HepG2 (cell line): ENCODE measurements around the gene DIS3L2. TPM values are rescaled to one million over a fixed set of nuclear protein-coding genes. Genes with fewer than 3 reads are reported as not detected.

Experiments
- ATAC-seq: fragments of 200-7000 bp; cut with Tn5 transposase; 3 replicates; pipeline ENCODE4 v1.9.1; 2020; ENCODE audit warnings: mild to moderate bottlenecking, moderate library complexity
- BruUV-seq: library from RNA; stranded (reverse); fragments of 400-500 nt; replicated peaks from 2 replicates; lab custom pipeline; 2021; lab: Mats Ljungman, UMichigan
- CTCF ChIA-PET: fragments of 300-600 bp; formaldehyde crosslinking; extraction: SDS; loops from one replicate; lab custom pipeline; 2021; ENCODE audit warnings: low total read pairs, inconsistent platforms, low intra/inter-chr PET ratio; lab: Yijun Ruan, JAX
- POLR2A ChIA-PET: fragments of 350-600 bp; sonication (Branson Sonifier 250); formaldehyde crosslinking; loops from one replicate; lab custom pipeline; 2020; ENCODE audit warnings: antibody characterized with exemption, inconsistent platforms; lab: Yijun Ruan, JAX
- DNase-seq: peaks from one replicate; pipeline ENCODE4 v3.0.0-alpha.2; 2015; ENCODE audit warnings: low spot score
- FAIRE-seq: peaks from 3 replicates; lab custom pipeline; 2011; peaks lifted over from hg19 to GRCh38; lab: Jason Lieb, UNC
- H2AFZ ChIP-seq: one replicate; pipeline ENCODE4 v1.6.1; 2011; ENCODE audit warnings: low read length, inconsistent platforms
- H3K27ac ChIP-seq: fragments of 300-600 bp; 3 replicates; pipeline ENCODE4 v1.8.0; 2011; ENCODE audit warnings: mixed run types, mild to moderate bottlenecking, mixed read lengths, low read length, inconsistent platforms; ENCODE audit not compliant: insufficient read depth; ENCODE audit errors: extremely low read length
- H3K27me3 ChIP-seq, 2 experiments: fragments of 200-600 bp in 1 of 2; 2 replicates in 1 of 2; 3 replicates in 1 of 2; pipeline versions ENCODE4 v1.6.0 to v1.8.0; 2011; ENCODE audit warnings: low read length in 2 of 2, mild to moderate bottlenecking in 2 of 2, moderate library complexity in 2 of 2, inconsistent platforms in 1 of 2; ENCODE audit not compliant: insufficient read depth in 2 of 2, control insufficient read depth in 1 of 2
- H3K36me3 ChIP-seq, 2 experiments: fragments of 200-600 bp in 1 of 2; replicated peaks in 1 of 2; 2 replicates in 1 of 2; 3 replicates in 1 of 2; pipeline versions ENCODE4 v1.5.1 to v1.8.0; 2011; ENCODE audit warnings: low read length in 2 of 2, inconsistent platforms in 1 of 2; ENCODE audit not compliant: insufficient read depth in 2 of 2, control insufficient read depth in 1 of 2
- H3K4me1 ChIP-seq: 2 replicates; pipeline ENCODE4 v1.5.1; 2012; ENCODE audit warnings: low read length, inconsistent platforms; ENCODE audit not compliant: insufficient read depth
- H3K4me2 ChIP-seq: 2 replicates; pipeline ENCODE4 v1.6.0; 2011; ENCODE audit warnings: low read depth, low read length, inconsistent platforms
- H3K4me3 ChIP-seq, 3 experiments: fragments of 200-600 bp in 1 of 3; sonication (generic), shearing (Covaris generic) in 1 of 3; replicated peaks in 1 of 3; 2 replicates each; pipeline ENCODE4 v1.5.1; 2011 to 2016; ENCODE audit warnings: low read length in 3 of 3, inconsistent platforms in 2 of 3, low read depth in 2 of 3, mild to moderate bottlenecking in 2 of 3, control low read depth in 1 of 3, mixed read lengths in 1 of 3; ENCODE audit not compliant: insufficient read depth in 1 of 3
- H3K79me2 ChIP-seq: one replicate; pipeline ENCODE4 v1.6.1; 2011; ENCODE audit warnings: low read length, inconsistent platforms; ENCODE audit not compliant: insufficient read depth
- H3K9ac ChIP-seq: 2 replicates; pipeline ENCODE4 v1.6.0; 2011; ENCODE audit warnings: mild to moderate bottlenecking, low read depth, low read length, inconsistent platforms; ENCODE audit not compliant: insufficient read depth
- H3K9me3 ChIP-seq: 2 replicates; pipeline ENCODE4 v1.5.1; 2012; ENCODE audit warnings: mild to moderate bottlenecking, low read length
- H4K20me1 ChIP-seq: 2 replicates; pipeline ENCODE4 v1.6.0; 2011; ENCODE audit warnings: inconsistent platforms, mild to moderate bottlenecking, low read length, moderate library complexity; ENCODE audit not compliant: insufficient read depth
- ARNTL ChIP-seq: sonication (generic); formaldehyde crosslinking; IDR thresholded peaks from 2 replicates; pipeline ENCODE4 v1.4.0; 2020; ENCODE audit warnings: mild to moderate bottlenecking, missing genetic modification reagents
- DPF2 ChIP-seq: sonication (generic); formaldehyde crosslinking; IDR thresholded peaks from 2 replicates; pipeline ENCODE4 v1.4.0; 2020; ENCODE audit warnings: mild to moderate bottlenecking, low read depth, missing genetic modification reagents, borderline replicate concordance
- FOXK1 ChIP-seq: sonication (generic); formaldehyde crosslinking; IDR thresholded peaks from 2 replicates; pipeline ENCODE4 v1.4.0; 2020; ENCODE audit warnings: low read depth, missing genetic modification reagents, borderline replicate concordance
- GFI1 ChIP-seq: sonication (generic); formaldehyde crosslinking; IDR thresholded peaks from 2 replicates; pipeline ENCODE4 v1.5.0; 2020; ENCODE audit warnings: missing genetic modification reagents, mild to moderate bottlenecking, borderline replicate concordance
- GRHL1 ChIP-seq: sonication (generic); formaldehyde crosslinking; conservative IDR thresholded peaks from 2 replicates; pipeline ENCODE4 v1.8.0; 2022; ENCODE audit warnings: missing genetic modification reagents
- HHEX ChIP-seq: IDR thresholded peaks from 2 replicates; pipeline ENCODE4 v1.6.1; 2016; ENCODE audit warnings: control low read depth
- HMG20A ChIP-seq: IDR thresholded peaks from 2 replicates; pipeline ENCODE4 v1.6.1; 2016; ENCODE audit warnings: borderline replicate concordance
- KMT2A ChIP-seq: sonication (generic); formaldehyde crosslinking; IDR thresholded peaks from 2 replicates; pipeline ENCODE4 v1.4.0; 2020; ENCODE audit warnings: missing genetic modification reagents
- MAFK ChIP-seq, 2 experiments: IDR thresholded peaks in 1 of 2; conservative IDR thresholded peaks in 1 of 2; 2 replicates each; pipeline ENCODE4 v1.6.1; 2011; ENCODE audit warnings: improper control_type of control experiment in 2 of 2, low read length in 2 of 2
- NONO ChIP-seq, 2 experiments: fragments of 450-650 bp in 1 of 2; sonication (generic) in 1 of 2; formaldehyde crosslinking in 1 of 2; IDR thresholded peaks in 1 of 2; conservative IDR thresholded peaks in 1 of 2; 2 replicates each; pipeline versions ENCODE4 v1.6.1 to v1.8.0; 2017 to 2022; ENCODE audit warnings: mild to moderate bottlenecking in 1 of 2, missing genetic modification reagents in 1 of 2, moderate library complexity in 1 of 2
- POLR2A ChIP-seq, 2 experiments: IDR thresholded peaks; 2 replicates each; pipeline ENCODE4 v1.6.1; 2011; ENCODE audit warnings: low read depth in 2 of 2, low read length in 2 of 2, mild to moderate bottlenecking in 1 of 2, moderate library complexity in 1 of 2; ENCODE audit not compliant: insufficient read depth in 1 of 2
- RXRA ChIP-seq: sonication (generic); formaldehyde crosslinking; IDR thresholded peaks from 2 replicates; pipeline ENCODE4 v1.5.1; 2020; ENCODE audit warnings: missing genetic modification reagents
- SALL1 ChIP-seq: sonication (generic); formaldehyde crosslinking; IDR thresholded peaks from 2 replicates; pipeline ENCODE4 v1.8.0; 2022; ENCODE audit warnings: mild to moderate bottlenecking, missing genetic modification reagents
- SMARCE1 ChIP-seq: fragments of 450-650 bp; IDR thresholded peaks from 2 replicates; pipeline ENCODE4 v1.6.1; 2017; ENCODE audit warnings: borderline replicate concordance
- YY1 ChIP-seq: IDR thresholded peaks from 2 replicates; pipeline ENCODE4 v1.6.1; 2011; ENCODE audit warnings: low read length, low read depth, moderate library complexity, mild to moderate bottlenecking; ENCODE audit not compliant: insufficient read depth, insufficient replicate concordance
- ZFP36L2 ChIP-seq: sonication (generic); formaldehyde crosslinking; IDR thresholded peaks from 2 replicates; pipeline ENCODE4 v1.4.0; 2020; ENCODE audit warnings: missing genetic modification reagents
- ZFP62 ChIP-seq: sonication (generic); formaldehyde crosslinking; IDR thresholded peaks from 2 replicates; pipeline ENCODE4 v1.4.0; 2020; ENCODE audit warnings: missing genetic modification reagents
- ZKSCAN1 ChIP-seq: fragments of 150-350 bp; IDR thresholded peaks from 2 replicates; pipeline ENCODE4 v1.6.1; 2014; ENCODE audit warnings: low read length
- ZNF10 ChIP-seq: sonication (generic); formaldehyde crosslinking; IDR thresholded peaks from 2 replicates; pipeline ENCODE4 v1.4.0; 2020; ENCODE audit warnings: mild to moderate bottlenecking, low read depth, missing genetic modification reagents, borderline replicate concordance
- ZNF333 ChIP-seq: sonication (generic); formaldehyde crosslinking; IDR thresholded peaks from 2 replicates; pipeline ENCODE4 v1.4.0; 2020; ENCODE audit warnings: mild to moderate bottlenecking, missing genetic modification reagents, borderline replicate concordance
- ZSCAN5A ChIP-seq: sonication (generic); formaldehyde crosslinking; IDR thresholded peaks from 2 replicates; pipeline ENCODE4 v1.8.0; 2022; ENCODE audit warnings: mild to moderate bottlenecking, missing genetic modification reagents, borderline replicate concordance
- WGBS: methylation state at CpG from one replicate; pipeline ENCODE4 v1.1.6; 2017; ENCODE audit warnings: low lambda C conversion rate; 5-methylcytosine and 5-hydroxymethylcytosine counted together
- in situ Hi-C: cut with HindIII; loops from 2 replicates; pipeline ENCODE4 v1.10.0; 2017; ENCODE audit warnings: low pct_unique_long_range_greater_than_20kb; ENCODE audit not compliant: extremely low pct_ligation_motif_present
- intact Hi-C: fragments of 100-400 bp; cut with micrococcal nuclease; formaldehyde crosslinking; loops from one replicate; pipeline ENCODE4 v1.10.0; 2022; ENCODE audit not compliant: unreplicated experiment
- polyA plus RNA-seq, 8 experiments: library from polyadenylated mRNA; depleted of rRNA in 3 of 8; stranded (reverse) in 7 of 8; unstranded in 1 of 8; fragments of >200 nt; fragmentation: Illumina TruSeq in 4 of 8; extraction: Trizol in 4 of 8; gene quantifications; 2 replicates each; pipeline versions ENCODE4 v1.2.1 to v1.2.3, GENCODE V29; 2011 to 2016; ENCODE audit warnings: low read depth in 4 of 8, missing spikeins in 1 of 8, mixed read lengths in 1 of 8; ENCODE audit not compliant: insufficient read depth in 1 of 8
- total RNA-seq, 5 experiments: library from RNA; depleted of rRNA; stranded (reverse); fragments of >200 nt; fragmentation: Illumina TruSeq; extraction: Trizol; gene quantifications; 2 replicates each; pipeline ENCODE4 v1.2.3, GENCODE V29; 2016; ENCODE audit warnings: low read depth in 1 of 5

DIS3L2 gene
- total and polyA plus RNA-seq, 2 of the 13 experiments (the other 11 are each of a cell fraction or from before 2014, with no cell fraction given), result 7.0 to 23.9 TPM

- peak; percentile 6; the same call in 1 of the 2 replicates for TF ChIP-seq SALL1
These were observed 406.2 kb downstream of the DIS3L2 start (continued) for GRCh38 chr2:232367591-232368233.

GRCh38 chr2:232368311-232368731, 406.8 kb downstream of the DIS3L2 start:
- FAIRE-seq (no peak), ATAC-seq (0 out of 3 replicates have a peak, but pooled peaks have one; percentile 4), DNase-seq (no peak)
- Histone ChIP-seq H3K27me3 (peaks cover 0 to 28% of the 10 kb centered on the region in 2 experiments; a peak in 3 of 5 replicates), H3K4me3 (peak overlapping the region in 1 of 3 experiments; percentile 22; a peak in 1 of 6 replicates), H3K79me2 (no peaks in the 10 kb centered on the region), H3K9ac (no peak overlapping the region), H3K4me1 (peaks cover 43% of the 10 kb centered on the region), H3K27ac (no peak overlapping the region), H3K9me3 (no peaks in the 10 kb centered on the region), H4K20me1 (no peaks in the 10 kb centered on the region; the same call in 1 of the 2 replicates), H3K36me3 (no peaks in the 10 kb centered on the region), H2AFZ (no peak overlapping the region), H3K4me2 (peak overlapping the region; percentile 34; the same call in 1 of the 2 replicates)
- ChIA-PET POLR2A (no interaction called here), CTCF (no interaction called here)
- in situ Hi-C loops, result no loop called here
- 38% methylated on average over 8 of the region's 15 CpGs for WGBS
- intact Hi-C loops, result no loop called here
- no TSS peak for BruUV-seq
- no peak for TF ChIP-seq ZFP62 (CRISPR knock-in tag)
- no peak for TF ChIP-seq ZNF333 (CRISPR knock-in tag)
- no peak for TF ChIP-seq YY1
- no peak for TF ChIP-seq POLR2A (IDR thresholded peaks at IDR 0.05; ENCODE audit: insufficient read depth in 1 of 2, low read depth in 2 of 2, low read length in 2 of 2)
- TF ChIP-seq HHEX (CRISPR knock-in tag), result no peak
- TF ChIP-seq RXRA, result no peak
- no peak for TF ChIP-seq ZSCAN5A
- TF ChIP-seq FOXK1, result no peak
- TF ChIP-seq ZNF10 (CRISPR knock-in tag), result no peak
- no peak for TF ChIP-seq GFI1 (CRISPR knock-in tag)
- no peak for TF ChIP-seq SMARCE1
- no peak for TF ChIP-seq DPF2 (CRISPR knock-in tag)
- TF ChIP-seq NONO (IDR thresholded peaks at IDR 0.05), result no peak
- 0 out of 2 replicates have a peak, but pooled peaks have one; percentile 30 for TF ChIP-seq NONO (CRISPR knock-in tag; conservative IDR thresholded peaks at IDR 0.05)
- no peak for TF ChIP-seq GRHL1 (CRISPR knock-in tag)
- TF ChIP-seq ZFP36L2 (CRISPR knock-in tag), result no peak
- TF ChIP-seq MAFK (conservative IDR thresholded peaks at IDR 0.05 in 1 of 2, IDR thresholded peaks at IDR 0.05 in 1 of 2; ENCODE audit: low read length in 2 of 2), result no peak
- TF ChIP-seq ZKSCAN1, result no peak
- no peak for TF ChIP-seq KMT2A
- no peak for TF ChIP-seq HMG20A (CRISPR knock-in tag)
- TF ChIP-seq ARNTL (CRISPR knock-in tag), result 0 out of 2 replicates have a peak, but pooled peaks have one; percentile 3
